ENCODE results near the gene PLEKHM3.

The PLEKHM3 gene

DNA sequence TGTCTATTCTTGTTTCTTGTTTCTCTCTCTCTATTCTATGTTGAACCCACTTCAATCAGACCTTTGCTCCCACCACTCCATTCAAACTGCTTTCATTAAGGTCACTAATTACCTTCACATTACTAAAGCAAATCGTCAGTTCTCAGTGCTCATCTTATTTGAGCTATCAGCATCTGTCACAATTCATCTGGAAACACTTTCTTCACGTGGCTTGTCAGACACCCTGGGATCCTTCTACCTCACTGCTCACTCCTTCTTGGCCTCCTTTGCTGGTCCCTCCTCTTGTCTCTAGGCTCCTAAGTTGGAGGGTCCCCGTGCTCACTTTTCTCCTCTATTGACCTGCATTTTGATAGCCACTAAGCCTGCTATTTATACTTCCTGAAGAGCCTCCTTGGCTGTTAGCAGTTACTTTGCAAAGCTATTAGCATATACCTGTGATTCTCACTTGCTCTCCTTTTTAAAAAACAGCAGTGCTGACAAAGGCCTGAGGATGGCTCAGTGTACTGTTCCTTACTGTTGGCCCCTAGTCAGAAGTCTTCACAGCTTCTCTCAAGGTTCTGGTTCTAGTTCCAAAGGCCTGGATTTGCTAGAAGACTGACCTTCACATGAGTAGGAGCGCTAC is 80.2 kb downstream of the PLEKHM3 start:
- Histone ChIP-seq H3K9me3 (ENCODE audit: control insufficient read depth, insufficient read depth, low read depth, low read length) (no peaks in the 10 kb centered on the region), H3K4me1 (ENCODE audit: control insufficient read depth, insufficient read depth, low read length) (peaks cover 18% of the 10 kb centered on the region), H3K27me3 (ENCODE audit: control insufficient read depth, insufficient read depth, low read length) (no peaks in the 10 kb centered on the region), H3K4me3 (ENCODE audit: low read depth, low read length) (no peak overlapping the region), H3K36me3 (ENCODE audit: control insufficient read depth, insufficient read depth, low read length) (no peaks in the 10 kb centered on the region), H3K9ac (ENCODE audit: low read length) (no peak overlapping the region), H3K27ac (ENCODE audit: low read depth, low read length) (no peak overlapping the region)

DNA sequence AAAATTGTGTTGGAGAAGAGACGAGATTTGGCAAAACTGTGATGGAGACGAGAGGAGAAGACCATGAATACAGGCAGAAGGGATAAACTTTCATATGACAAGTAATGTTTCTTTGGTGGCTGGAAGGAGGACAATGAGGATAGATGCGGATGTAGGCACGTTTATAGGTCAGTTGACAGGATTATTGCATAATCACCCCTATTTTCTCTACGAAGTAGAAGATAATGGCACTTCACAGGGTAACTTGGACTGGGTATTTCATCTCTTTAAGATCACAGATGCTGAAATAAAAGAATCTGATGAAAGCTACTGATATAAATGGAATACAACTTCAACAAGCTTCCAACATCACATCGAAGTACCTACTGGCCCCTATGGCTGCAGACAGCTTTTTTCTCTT is 81.0 kb downstream of the PLEKHM3 start:
- H3K27ac ChIP-seq (ENCODE audit: low read depth, low read length): no peak overlapping the region
- H3K27me3 ChIP-seq (ENCODE audit: control insufficient read depth, insufficient read depth, low read length): no peaks in the 10 kb centered on the region
- peaks cover 12% of the 10 kb centered on the region for H3K4me1 ChIP-seq (ENCODE audit: control insufficient read depth, insufficient read depth, low read length)
- no peaks in the 10 kb centered on the region for H3K36me3 ChIP-seq (ENCODE audit: control insufficient read depth, insufficient read depth, low read length)
- no peak overlapping the region for H3K9ac ChIP-seq (ENCODE audit: low read length)
- no peaks in the 10 kb centered on the region for H3K9me3 ChIP-seq (ENCODE audit: control insufficient read depth, insufficient read depth, low read depth, low read length)
- no peak overlapping the region for H3K4me3 ChIP-seq (ENCODE audit: low read depth, low read length)

GRCh38 chr2:207939342-207940108 is 85.8 kb downstream of the PLEKHM3 start:
- peaks cover 3% of the 10 kb centered on the region; the same call in 1 of the 2 replicates for H3K4me1 ChIP-seq (ENCODE audit: control insufficient read depth, insufficient read depth, low read length)
- H3K4me3 ChIP-seq (ENCODE audit: low read depth, low read length): no peak overlapping the region
- H3K27ac ChIP-seq (ENCODE audit: low read depth, low read length): no peak overlapping the region
- H3K27me3 ChIP-seq (ENCODE audit: control insufficient read depth, insufficient read depth, low read length): no peaks in the 10 kb centered on the region
- H3K36me3 ChIP-seq (ENCODE audit: control insufficient read depth, insufficient read depth, low read length): no peaks in the 10 kb centered on the region
- no peak overlapping the region for H3K9ac ChIP-seq (ENCODE audit: low read length)
- no peaks in the 10 kb centered on the region for H3K9me3 ChIP-seq (ENCODE audit: control insufficient read depth, insufficient read depth, low read depth, low read length)

DNA sequence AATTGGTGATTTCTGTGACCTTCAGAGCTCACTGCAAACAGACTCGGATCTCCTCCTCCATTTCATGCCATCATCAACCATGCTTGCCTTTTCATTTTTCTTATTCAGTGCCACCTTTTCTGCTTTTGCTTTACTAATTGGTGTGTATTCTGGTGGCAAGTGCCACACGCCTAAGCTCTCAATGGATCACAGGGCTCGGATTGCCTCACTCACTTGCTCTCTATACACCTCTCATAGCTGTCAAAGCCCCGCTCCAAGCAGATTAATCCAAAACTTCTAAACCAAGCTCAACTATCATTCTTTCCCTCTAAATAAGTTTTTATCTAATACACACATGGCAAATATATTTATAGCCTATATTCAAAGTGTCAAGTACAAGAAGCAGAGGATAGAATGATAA is 86.4 kb downstream of the PLEKHM3 start:
- no peaks in the 10 kb centered on the region for H3K27me3 ChIP-seq (ENCODE audit: control insufficient read depth, insufficient read depth, low read length)
- H3K9ac ChIP-seq (ENCODE audit: low read length): no peak overlapping the region
- no peak overlapping the region for H3K27ac ChIP-seq (ENCODE audit: low read depth, low read length)
- H3K36me3 ChIP-seq (ENCODE audit: control insufficient read depth, insufficient read depth, low read length): no peaks in the 10 kb centered on the region
- H3K4me1 ChIP-seq (ENCODE audit: control insufficient read depth, insufficient read depth, low read length): peaks cover 5% of the 10 kb centered on the region
- H3K9me3 ChIP-seq (ENCODE audit: control insufficient read depth, insufficient read depth, low read depth, low read length): no peaks in the 10 kb centered on the region
- no peak overlapping the region for H3K4me3 ChIP-seq (ENCODE audit: low read depth, low read length)

GRCh38 chr2:207938415-207938814 is 86.9 kb downstream of the PLEKHM3 start:
- Histone ChIP-seq H3K36me3 (ENCODE audit: control insufficient read depth, insufficient read depth, low read length) (no peaks in the 10 kb centered on the region), H3K4me1 (ENCODE audit: control insufficient read depth, insufficient read depth, low read length) (peaks cover 10% of the 10 kb centered on the region), H3K27me3 (ENCODE audit: control insufficient read depth, insufficient read depth, low read length) (no peaks in the 10 kb centered on the region), H3K9me3 (ENCODE audit: control insufficient read depth, insufficient read depth, low read depth, low read length) (no peaks in the 10 kb centered on the region), H3K27ac (ENCODE audit: low read depth, low read length) (no peak overlapping the region), H3K4me3 (ENCODE audit: low read depth, low read length) (no peak overlapping the region), H3K9ac (ENCODE audit: low read length) (no peak overlapping the region)

GRCh38 chr2:207937823-207938222 is 87.5 kb downstream of the PLEKHM3 start:
- no peak overlapping the region for H3K27ac ChIP-seq (ENCODE audit: low read depth, low read length)
- H3K9ac ChIP-seq (ENCODE audit: low read length): no peak overlapping the region
- no peaks in the 10 kb centered on the region for H3K36me3 ChIP-seq (ENCODE audit: control insufficient read depth, insufficient read depth, low read length)
- no peaks in the 10 kb centered on the region for H3K27me3 ChIP-seq (ENCODE audit: control insufficient read depth, insufficient read depth, low read length)
- no peaks in the 10 kb centered on the region for H3K9me3 ChIP-seq (ENCODE audit: control insufficient read depth, insufficient read depth, low read depth, low read length)
- H3K4me1 ChIP-seq (ENCODE audit: control insufficient read depth, insufficient read depth, low read length): peaks cover 14% of the 10 kb centered on the region
- no peak overlapping the region for H3K4me3 ChIP-seq (ENCODE audit: low read depth, low read length)

GRCh38 chr2:207937253-207937652 is 88.1 kb downstream of the PLEKHM3 start:
- H3K36me3 ChIP-seq (ENCODE audit: control insufficient read depth, insufficient read depth, low read length): no peaks in the 10 kb centered on the region
- peaks cover 14% of the 10 kb centered on the region for H3K4me1 ChIP-seq (ENCODE audit: control insufficient read depth, insufficient read depth, low read length)
- H3K27me3 ChIP-seq (ENCODE audit: control insufficient read depth, insufficient read depth, low read length): no peaks in the 10 kb centered on the region
- no peak overlapping the region for H3K4me3 ChIP-seq (ENCODE audit: low read depth, low read length)
- H3K9ac ChIP-seq (ENCODE audit: low read length): no peak overlapping the region
- H3K9me3 ChIP-seq (ENCODE audit: control insufficient read depth, insufficient read depth, low read depth, low read length): no peaks in the 10 kb centered on the region
- no peak overlapping the region for H3K27ac ChIP-seq (ENCODE audit: low read depth, low read length)

DNA sequence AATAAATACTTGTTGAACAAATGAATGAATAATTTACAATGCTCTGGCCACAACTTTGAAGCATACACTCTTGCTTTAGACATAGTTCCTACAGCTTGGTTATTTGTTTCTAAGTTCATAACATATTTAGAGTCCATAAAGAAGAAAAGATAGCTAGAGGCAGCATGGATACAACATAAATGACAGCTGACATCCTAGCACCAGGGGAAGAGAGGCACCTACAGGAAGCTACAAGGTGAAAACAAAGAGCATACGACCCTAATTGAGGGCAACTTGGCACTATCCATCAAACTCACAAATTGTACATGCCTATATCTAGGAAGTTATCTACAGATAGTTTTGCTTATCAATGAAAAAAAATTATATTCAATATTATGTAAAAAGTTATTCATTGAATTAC is 88.9 kb downstream of the PLEKHM3 start:
- H3K27me3 ChIP-seq (ENCODE audit: control insufficient read depth, insufficient read depth, low read length): no peaks in the 10 kb centered on the region
- H3K4me1 ChIP-seq (ENCODE audit: control insufficient read depth, insufficient read depth, low read length): peaks cover 14% of the 10 kb centered on the region
- H3K36me3 ChIP-seq (ENCODE audit: control insufficient read depth, insufficient read depth, low read length): no peaks in the 10 kb centered on the region
- H3K27ac ChIP-seq (ENCODE audit: low read depth, low read length): no peak overlapping the region
- no peak overlapping the region for H3K4me3 ChIP-seq (ENCODE audit: low read depth, low read length)
- no peaks in the 10 kb centered on the region for H3K9me3 ChIP-seq (ENCODE audit: control insufficient read depth, insufficient read depth, low read depth, low read length)
- H3K9ac ChIP-seq (ENCODE audit: low read length): no peak overlapping the region

- H3K9me3 ChIP-seq (ENCODE audit: control insufficient read depth, insufficient read depth, low read depth, low read length): no peaks in the 10 kb centered on the region
- no peaks in the 10 kb centered on the region for H3K27me3 ChIP-seq (ENCODE audit: control insufficient read depth, insufficient read depth, low read length)
- H3K4me1 ChIP-seq (ENCODE audit: control insufficient read depth, insufficient read depth, low read length): peaks cover 14% of the 10 kb centered on the region
- no peak overlapping the region for H3K27ac ChIP-seq (ENCODE audit: low read depth, low read length)
- no peak overlapping the region for H3K4me3 ChIP-seq (ENCODE audit: low read depth, low read length)
- H3K36me3 ChIP-seq (ENCODE audit: control insufficient read depth, insufficient read depth, low read length): no peaks in the 10 kb centered on the region
- no peak overlapping the region for H3K9ac ChIP-seq (ENCODE audit: low read length)
These were observed 89.3 kb downstream of the PLEKHM3 start for GRCh38 chr2:207935991-207936370.

- H3K4me3 ChIP-seq (ENCODE audit: low read depth, low read length): no peak overlapping the region
- no peak overlapping the region for H3K9ac ChIP-seq (ENCODE audit: low read length)
- no peak overlapping the region for H3K27ac ChIP-seq (ENCODE audit: low read depth, low read length)
- peaks cover 14% of the 10 kb centered on the region for H3K4me1 ChIP-seq (ENCODE audit: control insufficient read depth, insufficient read depth, low read length)
- H3K9me3 ChIP-seq (ENCODE audit: control insufficient read depth, insufficient read depth, low read depth, low read length): no peaks in the 10 kb centered on the region
- H3K27me3 ChIP-seq (ENCODE audit: control insufficient read depth, insufficient read depth, low read length): no peaks in the 10 kb centered on the region
- no peaks in the 10 kb centered on the region for H3K36me3 ChIP-seq (ENCODE audit: control insufficient read depth, insufficient read depth, low read length)
These were observed 90.0 kb downstream of the PLEKHM3 start for GRCh38 chr2:207935121-207935990.

GRCh38 chr2:207934720-207935119 is 90.6 kb downstream of the PLEKHM3 start:
- Histone ChIP-seq H3K4me1 (ENCODE audit: control insufficient read depth, insufficient read depth, low read length) (peaks cover 14% of the 10 kb centered on the region), H3K36me3 (ENCODE audit: control insufficient read depth, insufficient read depth, low read length) (no peaks in the 10 kb centered on the region), H3K27ac (ENCODE audit: low read depth, low read length) (no peak overlapping the region), H3K4me3 (ENCODE audit: low read depth, low read length) (no peak overlapping the region), H3K9ac (ENCODE audit: low read length) (no peak overlapping the region), H3K27me3 (ENCODE audit: control insufficient read depth, insufficient read depth, low read length) (no peaks in the 10 kb centered on the region), H3K9me3 (ENCODE audit: control insufficient read depth, insufficient read depth, low read depth, low read length) (no peaks in the 10 kb centered on the region)

All from HUES6 (cell line).